Measurements from ENCODE around the gene ACVR1B.

Gene ACVR1B

GRCh38 chr12:51917746-51918453, 33.6 kb upstream of the ACVR1B start:
- DNase-seq = no peak

GRCh38 chr12:51920046-51920445, 31.5 kb upstream of the ACVR1B start:
- no peak for DNase-seq

GRCh38 chr12:51921017-51921725, 30.3 kb upstream of the ACVR1B start:
- no peak for DNase-seq

GRCh38 chr12:51922146-51922545, 29.4 kb upstream of the ACVR1B start:
- no peak for DNase-seq

GRCh38 chr12:51922762-51923505, 28.6 kb upstream of the ACVR1B start:
- peak; percentile 93 to 98 (median 97) for DNase-seq

GRCh38 chr12:51923506-51924365, 27.8 kb upstream of the ACVR1B start:
- peak; percentile 57 to 81 (median 59) for DNase-seq

- DNase-seq = peak; percentile 65 to 91 (median 85)
These were observed 26.8 kb upstream of the ACVR1B start for GRCh38 chr12:51924551-51925319.

- DNase-seq = no peak
These were observed 26.0 kb upstream of the ACVR1B start for GRCh38 chr12:51925346-51926063.

GRCh38 chr12:51926064-51926632, 25.4 kb upstream of the ACVR1B start:
- peak in 1 of 3 donors; percentile 27 for DNase-seq

- DNase-seq = peak; percentile 37 to 57 (median 54)
These were observed 24.8 kb upstream of the ACVR1B start for GRCh38 chr12:51926718-51927117.

- no peak for DNase-seq
These were observed 19.1 kb upstream of the ACVR1B start for GRCh38 chr12:51932218-51933076.

- no peak for DNase-seq
These were observed 17.4 kb upstream of the ACVR1B start for GRCh38 chr12:51934080-51934479.

GRCh38 chr12:51937926-51938325, 13.6 kb upstream of the ACVR1B start:
- no peak for DNase-seq

- no peak for DNase-seq
These were observed 12.8 kb upstream of the ACVR1B start for GRCh38 chr12:51938726-51939125.

GRCh38 chr12:51941011-51941581, 10.4 kb upstream of the ACVR1B start:
- DNase-seq = no peak

GRCh38 chr12:51941604-51942003, 9.9 kb upstream of the ACVR1B start:
- DNase-seq = peak in 1 of 3 donors; percentile 31

GRCh38 chr12:51942056-51942455, 9.4 kb upstream of the ACVR1B start:
- no peak for DNase-seq

GRCh38 chr12:51942501-51943000, 8.9 kb upstream of the ACVR1B start:
- DNase-seq = no peak

GRCh38 chr12:51943346-51943745, 8.2 kb upstream of the ACVR1B start:
- DNase-seq = no peak
